Progenitor cell of endocrine pancreas (in vitro differentiated cells): ENCODE data around the gene SDCBP2. TPM values are rescaled to one million over a fixed set of nuclear protein-coding genes. Genes with fewer than 3 reads are reported as not detected.

Source experiments
- DNase-seq: peaks from one replicate; pipeline ENCODE4 v3.0.0; 2021; ENCODE audit warnings: low spot score; ENCODE audit not compliant: unreplicated experiment
- H3K27ac Mint-ChIP-seq: 2 replicates; pipeline ENCODE4 v1.8.0; 2021; ENCODE audit warnings: mild to moderate bottlenecking, moderate library complexity, mixed read lengths
- H3K27me3 Mint-ChIP-seq: 2 replicates; pipeline ENCODE4 v1.8.0; 2021; ENCODE audit warnings: mixed read lengths
- H3K36me3 Mint-ChIP-seq: 2 replicates; pipeline ENCODE4 v1.8.0; 2022; ENCODE audit warnings: mixed read lengths; ENCODE audit not compliant: insufficient read depth
- H3K4me1 Mint-ChIP-seq: 2 replicates; pipeline ENCODE4 v1.8.0; 2021; ENCODE audit warnings: low read depth, mixed read lengths
- H3K4me3 Mint-ChIP-seq: 2 replicates; pipeline ENCODE4 v1.8.0; 2021; ENCODE audit warnings: low read depth, mild to moderate bottlenecking, moderate library complexity, mixed read lengths
- H3K9me3 Mint-ChIP-seq: 2 replicates; pipeline ENCODE4 v1.8.0; 2021; ENCODE audit warnings: low read depth, mixed read lengths
- CTCF ChIP-seq: fragments of 200-600 bp; sonication (generic); IDR thresholded peaks from one replicate; pipeline ENCODE4 v1.5.0; 2021; ENCODE audit warnings: antibody characterized with exemption, mild to moderate bottlenecking; ENCODE audit not compliant: unreplicated experiment
- total RNA-seq: library from RNA; stranded (reverse); gene quantifications from 2 replicates; pipeline ENCODE4 v1.2.1, GENCODE V29; 2021

SDCBP2 gene
- total RNA-seq, 1 donor from 2014 or later = 2.0 TPM

DNA sequence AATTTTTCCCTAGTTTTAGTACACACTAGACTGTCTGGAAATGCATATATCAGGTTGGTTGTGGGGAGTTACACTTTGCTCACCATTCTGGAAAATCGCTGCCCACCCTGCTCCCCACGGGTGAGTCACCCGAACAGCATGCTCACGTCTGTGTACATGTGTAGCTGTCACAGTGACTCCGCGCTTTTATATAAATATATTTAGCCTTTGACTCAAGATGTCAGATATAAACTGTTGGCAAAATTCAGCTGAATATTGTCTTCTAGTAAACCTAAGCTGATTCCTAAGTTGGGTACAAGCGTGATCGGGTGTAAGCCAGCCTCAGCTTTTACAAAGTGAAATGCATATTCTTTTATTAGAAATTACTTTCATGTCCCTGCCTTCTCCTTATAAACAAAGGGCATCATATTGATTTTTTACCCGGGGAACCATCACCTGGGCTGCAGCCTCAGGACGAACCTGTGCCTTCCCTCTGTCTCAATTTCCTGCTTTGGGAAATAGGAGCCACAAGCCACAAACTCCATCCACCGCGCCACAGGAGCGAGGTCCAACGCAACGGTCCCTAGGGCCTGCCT lies 4.3 kb downstream of the SDCBP2 start:
- Mint-ChIP-seq H3K36me3 (peaks cover 2% of the 10 kb centered on the region), H3K4me1 (peaks cover 11% of the 10 kb centered on the region), H3K27me3 (peaks cover 3% of the 10 kb centered on the region), H3K27ac (no peak overlapping the region), H3K9me3 (no peaks in the 10 kb centered on the region), H3K4me3 (no peak overlapping the region)
- TF ChIP-seq CTCF = no peak
- DNase-seq = no peak

DNA sequence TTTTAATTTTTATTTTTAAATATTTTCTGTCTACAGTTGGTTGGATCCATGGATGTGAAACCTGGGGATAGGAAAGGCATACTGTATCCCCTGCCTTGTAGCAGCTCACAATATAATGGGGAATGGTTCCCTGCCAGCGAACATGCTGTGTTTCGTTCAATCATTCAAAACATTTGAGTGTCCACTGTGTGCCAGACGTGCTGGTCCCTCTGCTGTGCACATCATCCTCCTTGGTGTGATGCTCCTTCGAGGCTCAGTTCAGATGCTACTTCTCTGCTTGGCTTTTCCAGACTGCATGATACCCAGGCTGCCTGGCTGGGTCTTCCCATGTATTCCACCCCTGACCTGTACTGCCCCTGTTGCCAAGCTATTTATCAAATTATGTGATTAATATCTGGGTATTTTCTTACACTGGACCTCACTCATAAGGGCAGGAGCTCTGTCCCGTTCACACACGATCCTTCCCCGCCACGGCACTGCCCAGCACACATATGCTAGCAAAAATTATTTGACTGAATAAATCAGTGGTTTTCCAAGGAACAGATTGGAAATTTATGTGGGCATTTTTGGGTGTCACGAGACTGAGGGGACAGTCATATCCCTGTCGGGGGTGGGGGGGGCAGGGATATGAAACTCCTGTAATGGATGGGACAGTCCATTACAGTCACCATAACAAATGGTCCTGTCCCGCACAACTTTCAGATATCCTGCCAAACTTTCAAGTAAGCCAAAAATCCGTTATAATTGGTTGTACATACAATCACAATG lies 4.9 kb downstream of the SDCBP2 start:
- Mint-ChIP-seq H3K4me1 (peaks cover 11% of the 10 kb centered on the region), H3K36me3 (peaks cover 2% of the 10 kb centered on the region), H3K27ac (peak overlapping the region; percentile 83), H3K27me3 (peaks cover 3% of the 10 kb centered on the region), H3K4me3 (peak overlapping the region; percentile 31), H3K9me3 (no peaks in the 10 kb centered on the region)
- DNase-seq = no peak
- no peak for TF ChIP-seq CTCF

GRCh38 chr20:1323256-1323655 lies 5.7 kb downstream of the SDCBP2 start:
- no peak for DNase-seq
- H3K27me3 Mint-ChIP-seq = peaks cover 3% of the 10 kb centered on the region
- H3K4me1 Mint-ChIP-seq = peaks cover 11% of the 10 kb centered on the region
- H3K27ac Mint-ChIP-seq = no peak overlapping the region
- H3K36me3 Mint-ChIP-seq = peaks cover 2% of the 10 kb centered on the region
- no peaks in the 10 kb centered on the region for H3K9me3 Mint-ChIP-seq
- no peak overlapping the region for H3K4me3 Mint-ChIP-seq
- TF ChIP-seq CTCF = no peak

DNA sequence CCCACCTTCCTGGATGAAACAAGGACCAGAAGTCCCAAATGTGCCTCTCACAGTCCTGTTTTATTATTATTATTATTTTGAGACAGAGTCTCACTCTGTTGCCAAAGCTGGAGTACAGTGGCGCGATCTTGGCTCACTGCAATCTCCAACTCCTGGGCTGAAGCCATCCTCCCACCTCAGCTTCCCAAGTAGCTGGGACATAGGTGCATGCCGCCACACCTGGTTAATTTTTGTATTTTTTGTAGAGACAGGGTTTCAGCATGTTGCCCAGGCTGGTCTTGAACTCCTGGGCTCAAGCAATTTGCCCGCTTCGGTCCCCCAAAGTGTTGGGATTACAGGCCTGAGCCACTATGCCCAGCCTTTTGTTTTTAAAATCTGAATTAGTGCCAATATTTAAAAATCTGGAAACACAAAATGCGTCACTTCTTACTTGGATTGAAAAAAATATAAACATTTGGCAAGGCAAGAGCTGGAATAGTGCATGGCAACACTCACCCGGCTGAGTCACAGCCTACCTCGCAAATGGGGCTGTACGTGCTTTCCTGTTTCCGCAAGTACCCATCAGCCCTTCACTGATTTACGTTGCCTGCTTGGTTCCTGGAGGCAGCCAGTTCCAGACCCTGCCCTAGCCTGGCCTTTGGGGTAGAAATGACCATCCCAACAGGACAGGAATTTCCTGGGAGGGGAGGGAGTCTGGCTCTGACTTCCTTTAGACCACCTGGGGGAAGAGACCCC lies 6.3 kb downstream of the SDCBP2 start:
- TF ChIP-seq CTCF = no peak
- Mint-ChIP-seq H3K27me3 (peaks cover 6% of the 10 kb centered on the region), H3K4me3 (no peak overlapping the region), H3K9me3 (no peaks in the 10 kb centered on the region), H3K27ac (no peak overlapping the region), H3K4me1 (peaks cover 7% of the 10 kb centered on the region), H3K36me3 (no peaks in the 10 kb centered on the region)
- DNase-seq = no peak

GRCh38 chr20:1321654-1321939 lies 7.3 kb downstream of the SDCBP2 start:
- DNase-seq = no peak
- no peaks in the 10 kb centered on the region for H3K4me1 Mint-ChIP-seq
- no peaks in the 10 kb centered on the region for H3K36me3 Mint-ChIP-seq
- no peaks in the 10 kb centered on the region for H3K9me3 Mint-ChIP-seq
- H3K4me3 Mint-ChIP-seq = no peak overlapping the region
- no peak overlapping the region for H3K27ac Mint-ChIP-seq
- TF ChIP-seq CTCF = no peak
- H3K27me3 Mint-ChIP-seq = peaks cover 10% of the 10 kb centered on the region
